ENCODE measurements around the gene TTC7B. TPM values are rescaled to one million over a fixed set of nuclear protein-coding genes. Genes with fewer than 3 reads are reported as not detected.

TTC7B gene
- total and polyA plus RNA-seq, 2 of the 8 experiments (the other 6 are each of a cell fraction or from before 2014, with no cell fraction given) = 23.7 to 34.0 TPM

GRCh38 chr14:90543876-90544275 lies 272.4 kb downstream of the TTC7B start:
- DNase-seq (ENCODE audit: low read depth in 1 of 2, low spot score in 2 of 2) (no peak), FAIRE-seq (no peak)
- no peaks in the 10 kb centered on the region for H3K79me2 ChIP-seq (ENCODE audit: control insufficient read depth in 1 of 2, insufficient read depth in 2 of 2, low read length in 2 of 2)
- ChIA-PET POLR2A (ENCODE audit: partially characterized antibody) (interaction anchor here (0.9 to 1.0 kb wide), 2 partner anchors 8 to 99 kb away, joined by 3 to 5 read pairs; no protein-coding TSS in a partner anchor), CTCF (ENCODE audit: partially characterized antibody) (interaction anchor here (1.1 to 2.8 kb wide), 6 partner anchors 10 to 192 kb away, joined by 3 to 9 read pairs (median 4); no protein-coding TSS in a partner anchor)
- 84% methylated on average over 6 of the region's 6 CpGs; no CpG with 5 or more reads in 1 of the 2 experiments for WGBS, 2 experiments (ENCODE audit: extremely low coverage in 1 of 2, insufficient coverage in 1 of 2, insufficient read length in 1 of 2, insufficient replicate concordance in 2 of 2, low coverage in 1 of 2, low lambda C conversion rate in 2 of 2, missing lambda C conversion rate in 1 of 2)
- H2BK12ac ChIP-seq (ENCODE audit: low read depth, low read length) = no peak overlapping the region
- H2BK15ac ChIP-seq (ENCODE audit: low read length) = no peak overlapping the region
- no peak overlapping the region for H2BK20ac ChIP-seq (ENCODE audit: low read length)
- H4K20me1 ChIP-seq (replicated peaks in 1 of 2; ENCODE audit: control insufficient read depth in 1 of 2, insufficient read depth in 2 of 2, low read length in 2 of 2) = no peaks in the 10 kb centered on the region
- no peaks in the 10 kb centered on the region for H3K27me3 ChIP-seq (replicated peaks in 1 of 4; ENCODE audit: control insufficient read depth in 3 of 4, extremely low read depth in 1 of 4, insufficient read depth in 3 of 4, low read length in 3 of 4)
- H3K27ac ChIP-seq (ENCODE audit: low read depth, low read length) = no peak overlapping the region
- H3K79me1 ChIP-seq (ENCODE audit: low read depth, low read length) = no peaks in the 10 kb centered on the region
- no peak for TF ChIP-seq CBX5 (IDR thresholded peaks at IDR 0.05; ENCODE audit: low read depth, low read length)
- no peak overlapping the region for H3K4me2 ChIP-seq (ENCODE audit: insufficient read depth in 1 of 2, low read depth in 2 of 2, low read length in 2 of 2)
- no peak overlapping the region for H2BK120ac ChIP-seq (replicated peaks; ENCODE audit: low read depth, low read length)
- H4K91ac ChIP-seq (replicated peaks; ENCODE audit: insufficient read length, low read length) = no peak overlapping the region
- H3K4me3 ChIP-seq (ENCODE audit: extremely low read depth in 1 of 4, insufficient read depth in 2 of 4, low read depth in 3 of 4, low read length in 4 of 4) = no peak overlapping the region
- H3K9me3 ChIP-seq (ENCODE audit: insufficient read depth in 2 of 2, low read depth in 1 of 2, low read length in 1 of 2) = no peaks in the 10 kb centered on the region
- no peak overlapping the region for H2AFZ ChIP-seq (ENCODE audit: low read length)
- H3K4me1 ChIP-seq (replicated peaks in 1 of 4; ENCODE audit: control insufficient read depth in 3 of 4, insufficient read depth in 4 of 4, low read length in 3 of 4) = peaks cover 0 to 10% (median 7%) of the 10 kb centered on the region in 4 experiments; a peak in 5 of 7 replicates
- H3K23me2 ChIP-seq (ENCODE audit: low read depth, low read length) = no peaks in the 10 kb centered on the region
- no peak overlapping the region for H3K9ac ChIP-seq (replicated peaks in 1 of 4; ENCODE audit: extremely low read depth in 1 of 4, low read depth in 3 of 4, low read length in 3 of 4)
- H3K4ac ChIP-seq (replicated peaks; ENCODE audit: insufficient read length, low read depth, low read length) = no peak overlapping the region
- no peak overlapping the region for H3K56ac ChIP-seq (replicated peaks; ENCODE audit: insufficient read length, low read depth, low read length)
- no peak overlapping the region for H2BK5ac ChIP-seq (ENCODE audit: low read depth, low read length)
- no peak overlapping the region; the same call in 1 of the 2 replicates for H4K8ac ChIP-seq (ENCODE audit: extremely low read depth, insufficient read depth, low read length)
- H4K5ac ChIP-seq (ENCODE audit: insufficient read length, low read depth, low read length) = no peak overlapping the region
- no peaks in the 10 kb centered on the region for H3K36me3 ChIP-seq (ENCODE audit: control insufficient read depth in 2 of 4, insufficient read depth in 4 of 4, low read length in 3 of 4)
- H2AK5ac ChIP-seq (ENCODE audit: low read depth, low read length) = no peak overlapping the region
- no peak overlapping the region for H3K18ac ChIP-seq (ENCODE audit: extremely low read depth, low read length)
- H3K23ac ChIP-seq (ENCODE audit: insufficient read length) = no peak overlapping the region
- no peak overlapping the region for H3K14ac ChIP-seq (ENCODE audit: insufficient read length)
